Stimulated activated CD8-positive, alpha-beta memory T cell treated with anti-CD3 and anti-CD28 coated beads, Interleukin-2, amount 100 ng/mL, for 48 hours (primary cell): ENCODE results near the gene CFAP46.
"Not testable (repeated sequence)": the region's sequence is repeated elsewhere in the genome, so short reads cannot be mapped to it uniquely, and the experiment has no call there.

Experiments used
- DNase-seq, 2 donors: peaks; one replicate each; pipeline ENCODE4 v3.0.0-alpha.2; 2020; ENCODE audit warnings: low read depth in 2 of 2

CFAP46 gene

DNA sequence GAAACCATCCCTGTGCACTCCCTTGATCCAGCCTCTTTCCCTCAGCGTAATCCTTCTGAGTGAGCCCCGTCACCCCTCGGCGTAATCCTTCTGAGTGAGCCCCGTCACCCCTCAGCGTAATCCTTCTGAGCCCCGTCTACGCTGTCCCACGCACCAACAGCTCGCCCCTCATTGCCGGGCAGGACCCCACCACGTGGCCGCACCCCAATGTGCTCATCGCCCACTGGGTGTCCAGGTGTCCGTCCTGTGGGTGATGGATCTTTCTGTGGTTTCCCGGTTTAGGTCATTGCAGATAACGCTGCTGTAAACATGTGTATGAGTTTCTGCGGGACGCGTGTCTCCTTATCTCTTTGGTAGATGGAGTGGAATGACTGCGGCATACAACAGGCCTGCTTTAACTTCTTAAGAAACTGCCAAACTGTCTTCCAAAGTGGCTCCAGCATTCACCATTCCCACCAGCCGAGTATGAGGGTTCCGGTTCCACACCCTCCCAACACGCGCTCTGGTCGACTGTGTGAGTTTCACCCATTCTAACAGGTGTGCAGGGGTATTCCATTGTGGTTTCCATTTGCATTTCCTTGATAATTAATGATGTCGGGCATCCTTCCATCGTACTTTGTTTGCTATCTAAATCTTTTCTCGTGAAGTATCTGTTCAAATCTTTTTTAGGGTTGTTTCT is 114.4 kb downstream of the CFAP46 start:
- DNase-seq = no peak

DNA sequence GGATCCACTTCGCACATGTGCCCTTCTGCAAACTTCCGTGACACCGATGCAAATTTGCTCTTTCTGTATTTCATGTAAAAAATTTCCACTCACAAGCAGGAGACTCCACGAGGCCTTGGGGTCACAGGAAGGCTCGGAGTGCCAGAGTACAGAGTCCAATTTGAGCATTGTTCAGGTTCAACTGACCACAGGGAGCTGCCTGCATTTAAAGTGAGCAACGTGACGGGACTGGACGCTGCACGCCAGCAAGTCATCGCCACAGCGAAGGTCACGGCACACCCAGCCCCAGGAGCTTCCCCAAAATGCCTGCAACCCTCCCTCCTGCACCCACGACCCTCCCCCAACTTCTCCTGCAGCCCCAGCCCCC is 115.0 kb downstream of the CFAP46 start:
- DNase-seq = no peak

DNA sequence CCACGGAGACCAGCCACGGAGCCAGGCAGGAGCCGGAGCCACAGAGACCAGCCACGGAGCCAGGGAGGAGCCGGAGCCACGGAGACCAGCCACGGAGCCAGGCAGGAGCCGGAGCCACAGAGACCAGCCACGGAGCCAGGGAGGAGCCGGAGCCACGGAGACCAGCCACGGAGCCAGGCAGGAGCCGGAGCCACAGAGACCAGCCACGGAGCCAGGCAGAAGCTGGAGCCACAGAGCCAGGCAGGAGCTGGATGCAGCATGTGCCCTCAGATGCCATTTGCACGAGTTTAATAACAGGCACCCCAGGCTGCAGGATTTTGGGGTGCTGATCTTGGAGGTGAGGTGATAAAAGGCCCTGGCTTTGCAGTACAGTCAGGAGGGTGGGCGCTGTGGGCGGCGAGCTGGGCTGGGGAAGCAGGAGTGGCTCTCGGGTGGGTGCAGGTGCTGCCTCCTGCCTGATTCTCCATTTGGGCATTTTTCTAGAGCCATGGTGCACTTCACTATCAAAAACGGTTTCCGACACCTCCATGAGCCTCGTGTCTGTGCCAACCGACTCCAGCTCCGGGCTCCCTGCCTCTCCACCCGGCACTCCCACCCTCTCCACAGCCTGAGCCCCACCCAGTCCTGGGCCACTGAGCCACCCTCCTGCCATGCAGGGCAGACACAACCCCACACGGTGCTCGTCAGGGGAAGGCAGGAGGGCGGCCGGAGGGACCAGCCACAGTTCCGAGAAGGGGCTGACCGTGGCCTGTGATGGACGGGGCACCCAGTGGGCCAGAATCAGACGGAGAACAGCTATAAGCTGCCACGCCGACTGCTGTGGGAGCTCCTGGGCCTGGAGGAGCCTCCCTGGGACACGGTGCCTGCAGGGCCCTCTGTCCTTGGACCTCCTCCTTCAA is 115.6 kb downstream of the CFAP46 start:
- no peak for DNase-seq

DNA sequence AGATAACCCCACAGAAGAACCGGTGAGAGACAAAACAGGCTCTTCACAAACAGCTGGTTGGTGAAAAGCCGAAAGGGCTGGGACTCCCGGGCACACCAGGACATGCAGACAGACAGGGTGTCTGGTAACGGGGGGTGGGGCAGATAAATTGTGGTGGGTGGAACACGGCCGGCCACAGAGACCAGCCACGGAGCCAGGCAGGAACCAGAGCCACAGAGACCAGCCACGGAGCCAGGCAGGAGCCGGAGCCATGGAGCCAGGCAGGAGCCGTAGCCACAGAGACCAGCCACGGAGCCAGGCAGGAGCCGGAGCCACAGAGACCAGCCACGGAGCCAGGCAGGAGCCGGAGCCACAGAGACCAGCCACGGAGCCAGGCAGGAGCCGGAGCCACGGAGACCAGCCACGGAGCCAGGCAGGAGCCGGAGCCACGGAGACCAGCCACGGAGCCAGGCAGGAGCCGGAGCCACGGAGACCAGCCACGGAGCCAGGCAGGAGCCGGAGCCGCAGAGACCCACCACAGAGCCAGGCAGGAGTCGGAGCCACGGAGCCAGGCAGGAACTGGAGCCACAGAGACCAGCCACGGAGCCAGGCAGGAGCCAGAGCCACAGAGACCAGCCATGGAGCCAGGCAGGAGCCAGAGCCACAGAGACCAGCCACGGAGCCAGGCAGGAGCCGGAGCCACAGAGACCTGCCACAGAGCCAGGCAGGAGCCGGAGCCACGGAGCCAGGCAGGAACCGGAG is 116.4 kb downstream of the CFAP46 start:
- not testable (repeated sequence) for DNase-seq

DNA sequence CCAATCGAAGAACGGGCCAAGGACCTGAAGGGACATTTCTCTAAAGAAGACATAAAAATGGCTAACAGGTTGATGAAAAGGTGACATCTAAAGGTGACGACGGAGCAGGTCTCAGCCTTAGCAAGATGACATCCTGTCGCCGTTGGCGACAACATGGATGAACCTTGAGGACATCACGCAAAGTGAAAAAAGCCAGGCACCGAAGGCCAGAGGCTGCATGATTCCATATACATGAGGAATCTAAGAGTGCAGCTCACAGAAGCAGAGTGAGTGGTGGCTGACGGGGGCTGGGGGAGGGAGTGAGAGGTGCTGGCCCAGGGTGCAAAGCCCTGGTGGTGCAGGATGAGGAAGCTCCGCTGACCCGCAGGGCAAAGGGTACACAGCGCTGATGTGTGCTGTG is 122.3 kb downstream of the CFAP46 start:
- DNase-seq = no peak

DNA sequence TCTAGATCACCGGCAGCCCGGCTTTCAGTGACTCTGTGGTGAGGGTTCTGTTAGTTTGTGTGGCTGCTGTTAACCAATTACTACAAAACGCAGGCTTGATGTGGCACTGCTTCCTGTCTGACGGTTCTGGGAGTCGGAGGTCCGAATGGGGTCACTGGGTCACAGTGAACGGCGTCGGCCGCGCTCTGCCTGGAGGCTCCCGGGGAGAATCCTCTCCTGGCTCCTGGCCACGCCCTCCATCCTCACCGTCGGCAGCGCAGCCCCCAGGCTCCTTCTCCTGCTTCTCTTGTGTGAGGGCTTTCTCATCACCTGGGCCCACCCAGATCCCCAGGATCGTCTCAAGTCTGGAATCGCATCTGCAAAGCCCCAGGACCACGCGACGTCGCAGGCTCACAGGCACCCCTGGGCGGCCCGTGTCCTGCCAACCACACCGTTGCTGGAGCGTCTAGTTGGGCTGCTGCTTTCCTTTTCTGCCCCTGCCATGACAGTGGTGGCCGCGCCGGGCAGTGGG is 124.6 kb downstream of the CFAP46 start:
- DNase-seq = no peak

DNA sequence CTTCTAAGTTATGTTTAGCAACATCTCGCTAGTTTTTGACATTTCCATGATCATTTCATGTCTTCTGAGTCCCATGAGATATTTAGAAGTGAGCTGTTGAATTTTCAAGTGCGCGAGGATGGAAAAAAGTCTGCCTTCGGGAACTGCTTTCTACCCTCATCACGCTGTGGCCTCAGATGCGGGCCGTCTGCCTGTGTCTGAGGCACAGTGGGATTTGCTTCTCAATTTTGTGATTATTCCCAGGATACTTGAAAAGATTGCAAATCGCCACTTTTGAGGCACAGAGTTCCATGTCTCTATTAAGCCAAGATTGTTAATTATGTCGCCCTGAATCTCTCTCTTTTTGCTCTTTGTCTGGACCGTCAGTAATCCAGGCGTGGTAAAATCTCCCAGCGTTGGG is 125.7 kb downstream of the CFAP46 start:
- no peak for DNase-seq

DNA sequence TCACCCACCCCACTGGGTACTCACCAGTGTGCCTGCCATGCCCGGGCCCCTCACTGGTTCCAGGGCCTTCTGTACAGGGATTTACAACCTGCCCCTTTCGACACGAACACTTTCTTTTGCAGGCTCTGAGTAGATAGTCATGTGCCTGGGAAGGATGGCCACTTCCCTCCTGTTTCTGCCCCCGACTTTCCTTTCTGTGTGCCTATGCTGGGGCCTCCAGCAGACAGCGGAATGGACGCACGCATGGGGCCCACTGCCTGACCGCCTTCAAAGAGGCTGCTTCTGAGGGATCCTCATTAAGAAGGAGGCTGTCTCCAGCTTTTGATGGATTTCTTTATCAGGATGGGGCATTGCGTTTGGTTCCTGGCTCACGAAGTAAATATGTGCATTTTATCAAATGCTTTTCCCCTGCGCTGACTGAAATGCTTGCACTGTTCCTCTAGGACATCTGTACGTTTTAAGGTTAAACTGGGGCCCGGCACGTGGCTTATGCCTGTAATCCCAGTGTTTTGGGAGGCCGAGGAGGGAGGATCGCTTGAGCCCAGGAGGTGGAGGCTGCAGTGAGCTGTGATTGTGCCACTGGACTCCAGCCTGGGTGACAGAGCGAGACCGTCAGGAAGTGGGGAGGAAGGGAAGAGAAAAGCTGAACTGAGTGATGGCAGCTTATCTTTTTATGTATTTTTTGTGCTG is 127.1 kb downstream of the CFAP46 start:
- DNase-seq = no peak

DNA sequence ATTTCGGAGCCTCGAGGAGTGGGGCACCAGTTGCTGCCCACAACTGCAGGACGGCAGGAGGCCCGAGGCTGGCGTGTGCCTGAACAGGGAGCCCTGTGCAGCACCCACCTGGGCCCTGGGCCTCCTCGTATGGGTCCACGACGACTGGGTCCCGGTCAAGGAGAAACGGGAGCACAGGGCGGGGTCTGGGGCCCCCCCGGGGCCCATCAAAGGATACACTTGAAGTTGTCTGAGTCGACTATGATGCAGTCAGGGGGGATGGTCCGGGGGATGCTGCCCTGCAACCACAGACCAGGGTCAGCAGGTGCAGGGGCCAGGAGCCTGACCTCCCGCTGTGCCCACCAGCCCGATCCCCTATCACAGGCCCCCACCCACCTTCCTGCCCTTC is 127.9 kb downstream of the CFAP46 start:
- no peak for DNase-seq

DNA sequence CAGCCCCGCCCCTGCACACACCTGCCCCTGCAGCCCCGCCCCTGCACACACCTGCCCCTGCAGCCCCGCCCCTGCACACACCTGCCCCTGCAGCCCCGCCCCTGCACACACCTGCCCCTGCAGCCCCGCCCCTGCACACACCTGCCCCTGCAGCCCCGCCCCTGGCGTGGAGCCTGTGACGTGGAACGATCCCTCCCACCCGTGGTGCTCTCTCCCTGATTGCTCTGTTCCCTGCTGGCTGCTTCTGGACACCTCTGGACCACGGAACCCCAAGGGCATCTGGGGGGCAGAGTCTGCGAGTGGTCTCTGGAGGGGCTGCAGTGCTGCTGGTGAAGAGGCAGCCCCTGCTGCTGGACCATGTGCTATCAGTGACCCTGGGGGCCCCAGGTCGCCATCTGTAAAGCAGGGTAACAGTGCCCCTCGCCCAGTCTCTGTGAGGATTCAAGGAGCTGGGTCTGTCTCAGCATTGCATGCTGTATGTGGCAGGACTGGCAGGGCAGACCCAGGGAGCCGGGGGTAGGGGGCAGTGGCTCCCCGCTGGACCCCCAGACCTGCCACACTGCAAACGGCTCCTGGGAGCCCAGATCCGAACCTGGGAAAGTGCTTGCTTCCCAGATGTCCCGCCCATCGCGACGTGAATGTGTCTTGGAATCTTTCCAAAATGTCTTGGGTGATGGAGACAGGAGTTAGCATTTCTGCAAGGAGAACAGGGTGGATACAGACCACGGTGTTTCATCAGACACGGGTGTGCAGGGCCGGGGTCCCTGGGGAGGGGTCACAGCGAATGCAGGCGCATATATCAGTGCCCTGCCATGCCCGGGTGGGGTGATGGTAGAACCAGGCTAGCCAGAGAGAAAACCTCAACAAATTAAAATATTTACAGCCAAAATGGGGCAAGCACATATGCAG is 128.6 kb downstream of the CFAP46 start:
- no peak for DNase-seq

DNA sequence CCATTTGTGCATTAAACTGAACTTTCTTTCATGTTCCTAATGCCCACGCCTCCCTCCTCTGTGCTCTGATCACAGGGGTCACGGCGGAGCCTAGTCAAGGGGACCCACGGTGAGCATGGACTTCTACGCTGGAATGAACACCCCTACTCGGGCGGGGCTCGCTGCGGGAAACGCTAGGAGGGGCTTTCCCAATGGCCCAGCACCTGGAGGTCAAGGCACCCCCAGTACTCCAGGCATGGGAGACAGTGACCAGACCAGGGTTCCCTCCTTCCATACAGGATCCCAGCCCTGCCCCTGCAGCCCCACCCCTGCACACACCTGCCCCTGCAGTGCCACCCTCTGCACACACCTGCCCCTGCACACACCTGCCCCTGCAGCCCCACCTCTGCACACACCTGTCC is 129.4 kb downstream of the CFAP46 start:
- DNase-seq = no peak

DNA sequence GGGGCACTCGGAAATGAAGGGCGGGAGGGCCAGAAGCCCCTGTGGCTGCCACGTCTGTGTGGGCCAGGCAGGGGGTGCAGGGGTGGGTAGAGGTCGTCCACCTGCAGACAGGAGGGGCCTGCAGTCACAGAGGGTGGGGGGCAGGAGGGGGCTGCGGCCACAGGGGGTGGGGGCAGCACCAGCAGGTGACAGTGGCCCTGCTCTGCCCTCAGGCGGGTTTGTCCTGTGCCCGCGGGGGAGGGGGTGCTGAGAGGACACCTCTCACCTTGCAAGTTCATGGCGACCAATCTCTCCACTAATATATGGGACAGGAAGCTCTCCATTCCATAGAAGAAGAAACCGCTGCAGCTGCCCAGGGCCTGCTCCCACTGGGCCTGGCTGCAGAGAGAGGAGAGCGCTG is 129.8 kb downstream of the CFAP46 start:
- DNase-seq = no peak

DNA sequence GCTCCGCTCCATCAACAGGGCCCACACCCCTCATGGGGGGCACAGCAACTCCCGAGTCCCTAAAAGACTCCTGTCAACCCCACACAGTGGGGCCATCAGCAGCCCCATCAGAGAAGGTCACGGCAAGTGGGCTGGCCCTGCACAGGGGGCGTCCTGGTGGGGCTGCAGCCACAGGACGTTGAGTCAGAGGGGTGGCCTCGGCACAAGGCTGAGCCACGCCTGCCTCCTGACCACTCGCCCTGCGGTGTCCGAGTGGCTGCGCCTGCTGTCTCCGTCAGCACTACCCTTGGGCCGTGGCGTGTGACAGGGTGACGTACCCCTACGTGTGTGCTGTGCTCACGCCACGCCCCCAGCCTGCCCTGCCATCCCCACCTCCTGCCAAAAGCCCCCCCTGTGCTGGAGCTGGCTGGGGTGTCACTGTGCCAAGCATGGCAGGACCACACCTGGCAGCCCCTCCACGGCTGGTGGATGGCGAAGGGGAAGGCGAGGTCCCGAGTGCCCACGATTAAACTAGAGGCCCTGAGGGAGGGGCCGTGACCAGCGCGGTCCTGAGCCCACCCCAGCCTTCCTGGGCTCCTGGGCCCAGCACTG is 130.4 kb downstream of the CFAP46 start:
- DNase-seq = no peak

DNA sequence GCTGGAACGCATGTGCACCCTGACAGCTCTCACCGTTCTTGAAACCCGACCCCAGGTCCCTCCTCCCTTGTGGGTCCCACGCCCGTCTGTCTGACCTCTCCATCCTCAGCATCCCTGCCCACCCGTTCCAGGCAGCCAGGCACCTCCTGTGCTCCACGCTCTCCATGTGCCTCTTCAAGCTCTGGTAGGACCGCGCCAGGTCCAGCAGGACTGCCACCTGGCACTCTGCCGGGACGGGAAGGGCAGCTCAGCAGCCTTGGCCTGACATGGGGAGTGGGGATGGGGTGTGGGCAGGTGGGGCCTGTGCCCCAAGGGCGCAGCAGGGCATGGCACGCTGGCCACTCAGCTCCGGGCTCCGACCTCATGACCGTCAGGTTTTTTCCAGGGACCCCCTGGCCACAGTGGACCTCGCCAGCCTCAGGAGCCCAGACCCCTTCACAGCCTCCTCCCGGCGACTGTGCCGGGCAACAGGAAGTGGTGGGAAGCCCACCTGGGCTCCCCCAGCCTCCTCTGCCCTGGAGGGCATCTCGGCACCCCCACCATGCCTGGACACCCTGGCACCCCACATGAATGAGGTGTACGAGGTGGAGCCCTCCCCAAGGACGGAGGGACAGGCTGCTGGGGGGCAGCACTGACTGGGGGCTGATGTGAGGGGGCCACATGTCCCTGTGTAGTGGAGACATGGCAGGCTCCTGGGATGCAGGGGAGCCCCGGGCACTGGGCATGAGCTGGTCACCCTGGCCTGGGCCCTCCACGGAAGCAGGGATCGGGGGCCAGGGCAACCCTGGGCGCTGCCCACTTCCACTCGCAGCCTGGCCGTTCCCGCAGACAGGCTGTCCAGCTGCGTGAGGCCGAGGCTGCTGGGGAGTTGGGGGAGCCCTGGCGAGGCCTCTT is 131.3 kb downstream of the CFAP46 start:
- DNase-seq = no peak

DNA sequence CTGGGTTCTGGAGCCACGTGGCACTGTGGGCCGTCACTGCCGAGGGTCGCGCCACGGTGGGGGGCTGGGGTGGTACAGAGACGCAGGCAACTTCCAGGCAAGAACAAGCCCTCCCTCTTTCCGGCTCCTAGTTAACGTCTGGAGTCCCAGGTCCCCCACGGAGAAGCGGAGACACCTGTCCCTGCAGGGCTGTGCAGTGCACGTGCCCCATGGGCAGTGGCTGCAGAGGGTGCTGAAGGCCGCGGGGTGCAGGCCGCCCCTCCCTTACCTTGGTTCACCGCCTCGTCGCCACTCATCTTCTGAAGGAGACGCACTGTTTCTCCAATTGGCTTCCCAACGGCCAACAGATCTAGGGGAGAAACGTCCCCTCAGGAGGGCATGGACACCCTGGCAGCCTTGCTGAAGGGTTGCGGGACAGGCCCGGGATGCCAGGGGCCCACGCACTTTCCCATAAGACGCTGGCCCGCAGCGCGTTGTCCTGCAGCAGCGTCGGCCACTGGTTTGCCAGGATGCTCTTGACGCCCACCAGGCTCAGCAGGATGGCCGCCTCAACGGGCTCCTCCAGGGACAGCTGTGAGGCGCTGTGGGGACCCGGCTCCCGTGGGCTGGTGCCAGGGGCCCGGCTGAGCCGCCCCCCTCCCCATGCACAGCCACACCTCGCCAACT is 132.1 kb downstream of the CFAP46 start:
- no peak for DNase-seq

DNA sequence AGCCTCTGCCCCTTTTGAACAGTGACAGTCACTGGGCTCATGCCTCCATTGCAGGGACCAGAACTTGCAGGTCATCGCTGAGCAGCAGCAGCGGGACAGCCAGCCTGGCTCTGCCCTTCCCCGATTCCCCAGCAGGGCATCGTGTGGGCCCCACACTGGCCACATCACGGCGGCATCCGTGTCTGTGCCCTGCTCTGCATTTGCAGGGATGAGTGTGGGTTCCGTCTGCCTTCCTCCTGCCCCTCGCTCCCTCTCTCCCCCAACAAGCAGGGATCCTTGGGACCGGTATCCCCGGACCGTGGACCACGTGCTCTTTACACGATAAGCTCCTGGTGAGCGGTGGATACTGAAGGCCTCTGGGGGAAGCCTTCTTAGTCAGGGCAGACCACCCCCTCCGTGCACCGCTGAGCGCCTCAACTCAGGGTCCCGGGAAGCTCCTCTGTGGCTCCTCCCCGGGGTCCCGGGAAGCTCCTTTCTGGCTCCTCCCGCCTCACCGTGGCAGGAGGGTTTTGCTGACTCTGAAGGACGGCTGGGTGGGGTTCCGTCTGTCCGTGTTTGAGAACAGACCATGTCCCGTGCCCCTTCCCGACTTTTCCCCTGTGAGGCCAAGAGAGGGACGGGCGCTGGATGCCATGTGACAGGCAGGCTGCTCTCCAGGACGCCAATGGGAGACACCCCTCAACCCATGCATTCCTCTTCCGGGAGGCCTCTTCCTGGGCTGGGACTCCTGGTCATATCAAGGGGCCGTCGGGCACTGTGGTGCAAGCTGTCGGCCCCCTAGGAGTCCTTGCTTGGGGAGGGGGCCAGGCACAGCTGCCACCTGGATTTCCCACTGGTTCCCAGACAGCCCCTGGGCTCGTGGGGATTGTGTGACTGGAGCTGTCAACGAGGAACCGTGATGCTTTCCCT is 132.9 kb downstream of the CFAP46 start:
- DNase-seq = no peak

DNA sequence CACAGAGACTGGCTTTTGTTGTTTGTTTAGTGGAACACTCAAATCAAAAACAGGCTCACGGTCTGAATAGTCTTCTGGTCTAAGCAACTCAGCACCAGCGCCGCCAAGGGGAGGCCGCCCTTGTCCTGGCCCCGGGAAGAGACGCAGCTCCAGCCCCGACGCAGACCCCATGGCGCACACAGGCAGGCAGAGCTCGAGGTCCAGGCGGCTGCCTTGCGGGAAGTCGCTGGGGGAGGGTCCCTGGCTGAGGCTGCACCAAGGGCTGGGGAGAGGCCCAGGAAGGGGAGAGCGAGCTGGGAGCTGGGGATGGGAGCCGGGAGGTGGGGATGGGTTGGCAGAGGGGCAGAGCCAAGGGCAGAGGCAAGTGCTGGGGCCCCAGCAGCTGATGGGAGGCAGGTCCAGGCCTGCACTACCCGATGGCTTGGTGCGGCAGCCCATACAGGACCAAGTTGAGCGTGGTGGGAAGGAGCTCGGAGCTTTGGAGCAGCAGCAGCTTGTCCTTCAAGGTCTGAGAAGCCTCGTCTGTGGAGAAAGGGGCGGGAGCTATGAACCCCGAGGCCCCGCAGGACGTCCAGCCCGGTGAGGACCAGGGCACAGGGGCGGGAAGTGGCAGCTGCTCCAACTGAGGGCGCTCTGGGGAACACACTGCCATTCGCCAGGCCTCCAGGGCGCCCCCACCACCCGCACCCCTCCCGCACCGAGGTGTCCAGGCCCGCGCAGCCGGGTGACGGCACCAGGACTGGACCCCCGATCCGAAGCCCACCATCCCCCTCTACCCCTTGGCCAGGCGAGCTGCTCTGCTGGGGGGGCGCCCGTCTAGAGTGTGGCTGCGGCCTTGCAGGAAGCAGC is 133.8 kb downstream of the CFAP46 start:
- no peak for DNase-seq
